Measurements from ENCODE around the gene PRAMEF5.
"Not testable (repeated sequence)": the region's sequence is repeated elsewhere in the genome, so short reads cannot be mapped to it uniquely, and the experiment has no call there.

The PRAMEF5 gene

GRCh38 chr1:13279617-13280016 lies 25.6 kb downstream of the PRAMEF5 start:
- not testable (repeated sequence) for DNase-seq

DNA sequence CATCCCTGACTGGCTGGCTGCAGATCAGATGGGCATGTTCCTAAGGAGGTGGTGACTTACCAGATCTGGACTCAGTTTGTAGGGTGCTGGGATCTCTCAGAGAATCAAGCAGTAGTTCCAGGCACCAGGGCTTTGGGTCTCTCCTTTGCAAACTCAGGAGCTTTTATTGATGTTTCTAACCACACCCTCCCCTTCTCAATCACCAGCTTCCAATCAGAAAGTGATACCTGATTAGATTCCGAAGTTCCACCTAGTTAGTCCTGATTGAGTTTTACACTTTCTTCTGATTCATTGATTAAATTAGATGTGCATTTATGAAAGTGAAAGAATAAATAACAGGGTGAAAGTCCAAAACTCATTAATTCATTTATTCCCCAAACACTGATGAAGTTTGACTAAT lies 31.0 kb downstream of the PRAMEF5 start, which contains the start of gene PRAMEF8:
Gene PRAMEF8 (minus strand): TSS at position 101 of the 400 bp plus-strand sequence. CDS start 1,046 bp downstream, outside the sequence.
- not testable (repeated sequence) for DNase-seq

- DNase-seq, result not testable (repeated sequence)
These were observed 35.0 kb downstream of the PRAMEF5 start for GRCh38 chr1:13289030-13289429.

- DNase-seq, result not testable (repeated sequence)
These were observed 43.4 kb downstream of the PRAMEF5 start for GRCh38 chr1:13297216-13297931.

GRCh38 chr1:13298699-13299098 lies 44.7 kb downstream of the PRAMEF5 start:
- not testable (repeated sequence) for DNase-seq

GRCh38 chr1:13302197-13302596 lies 48.2 kb downstream of the PRAMEF5 start:
- DNase-seq, result not testable (repeated sequence)

GRCh38 chr1:13303239-13303638 lies 49.2 kb downstream of the PRAMEF5 start, which contains the start of gene PRAMEF33:
Gene PRAMEF33, plus strand, starts transcription at chr1:13303539. Its CDS starts 2,416 bp downstream, at chr1:13305955.
- not testable (repeated sequence) for DNase-seq
